ENCODE results near the gene EGFL7.
"Not testable (repeated sequence)": the region's sequence is repeated elsewhere in the genome, so short reads cannot be mapped to it uniquely, and the experiment has no call there.

Gene EGFL7

DNA sequence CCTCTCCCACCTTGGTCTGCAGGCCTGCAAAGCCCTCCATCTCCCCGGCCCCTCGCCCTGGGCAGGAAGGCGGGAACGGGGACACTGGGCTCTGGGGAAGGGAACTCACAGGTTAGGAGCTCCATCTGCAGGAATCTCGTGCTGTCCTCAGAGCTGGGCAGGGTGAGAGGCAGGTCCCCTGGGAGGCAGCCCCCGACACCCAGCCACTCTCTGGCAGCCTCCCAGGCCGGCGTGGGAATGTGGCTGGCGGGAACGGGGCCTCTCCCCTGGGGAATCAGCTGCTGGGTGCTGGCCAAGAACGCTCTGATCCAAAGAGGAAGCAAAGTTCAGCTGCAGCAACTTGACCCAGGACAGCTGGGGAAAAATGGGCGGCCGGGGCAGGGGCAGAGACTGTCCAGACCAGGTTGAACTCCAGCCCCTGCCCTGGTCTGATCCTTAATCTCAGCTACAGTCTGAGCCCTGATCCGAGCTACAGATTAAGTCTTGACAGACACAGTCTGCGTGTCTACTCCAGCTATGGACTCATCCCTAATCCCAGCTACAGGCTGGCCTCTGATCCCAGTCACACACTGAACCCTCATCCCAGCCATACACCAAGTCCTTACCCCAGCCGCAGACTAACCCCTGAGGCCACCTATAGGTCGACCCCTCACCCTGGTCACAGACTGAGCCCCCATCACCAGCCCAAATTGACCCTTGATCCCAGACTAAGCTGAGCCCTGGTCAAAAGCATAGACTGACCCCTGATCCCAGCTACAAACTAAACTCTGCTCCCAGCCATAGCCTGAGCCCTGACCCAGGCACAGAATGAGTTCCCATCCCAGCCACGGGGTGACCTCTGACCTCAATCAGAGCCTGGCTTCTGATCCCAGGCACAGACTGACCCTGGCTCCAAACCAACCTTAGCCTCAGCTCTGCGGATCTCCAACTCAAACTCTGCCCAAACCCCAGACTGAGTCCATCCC, 37.3 kb upstream of the EGFL7 start:
- DNase-seq = no peak

- no peak for DNase-seq
These were observed 36.5 kb upstream of the EGFL7 start for GRCh38 chr9:136626066-136626725.

DNA sequence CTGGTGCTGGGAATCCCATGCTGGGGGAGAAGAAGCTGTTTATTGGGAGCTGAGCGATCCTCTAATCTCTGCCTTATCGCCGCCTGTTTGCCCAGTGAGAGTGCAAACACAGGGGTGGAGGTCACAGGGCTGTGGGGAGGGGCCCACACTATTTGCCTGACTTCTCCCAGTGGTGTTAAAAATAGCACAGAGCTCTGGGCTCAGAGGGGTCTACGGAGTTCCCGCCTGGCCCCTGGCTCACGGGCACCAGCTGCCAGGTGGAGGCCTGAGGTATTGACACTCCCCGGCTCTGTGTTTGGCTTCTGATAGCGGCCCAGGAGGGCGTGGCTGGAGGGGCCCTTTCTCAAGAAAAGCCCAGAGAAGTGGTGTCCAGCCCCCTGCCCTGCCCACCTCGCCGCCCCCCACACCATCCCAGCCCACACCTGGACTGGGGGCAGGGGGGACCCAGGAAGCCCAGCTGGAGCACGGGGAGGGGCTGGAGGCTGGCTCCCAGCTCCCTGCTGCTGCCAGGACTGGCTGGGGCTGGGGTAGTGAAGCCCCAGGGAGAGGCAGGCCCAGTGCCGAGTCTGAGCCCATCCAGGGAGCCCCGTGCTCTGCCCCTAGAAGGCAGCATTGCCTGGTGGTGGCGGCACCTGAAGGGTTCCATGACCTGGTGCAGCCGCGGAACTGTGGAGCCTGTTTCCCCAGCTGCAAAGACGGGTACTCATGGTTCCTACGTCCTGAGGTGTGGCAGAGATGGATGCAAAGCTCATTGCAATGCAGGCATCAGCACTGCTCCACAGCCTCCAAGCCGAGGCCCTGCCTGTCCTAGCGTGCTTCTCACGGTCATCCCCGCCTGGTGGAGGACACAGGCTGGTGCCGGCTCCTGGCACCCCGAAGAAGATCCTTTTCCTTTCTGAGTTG, 35.7 kb upstream of the EGFL7 start:
- DNase-seq = no peak

DNA sequence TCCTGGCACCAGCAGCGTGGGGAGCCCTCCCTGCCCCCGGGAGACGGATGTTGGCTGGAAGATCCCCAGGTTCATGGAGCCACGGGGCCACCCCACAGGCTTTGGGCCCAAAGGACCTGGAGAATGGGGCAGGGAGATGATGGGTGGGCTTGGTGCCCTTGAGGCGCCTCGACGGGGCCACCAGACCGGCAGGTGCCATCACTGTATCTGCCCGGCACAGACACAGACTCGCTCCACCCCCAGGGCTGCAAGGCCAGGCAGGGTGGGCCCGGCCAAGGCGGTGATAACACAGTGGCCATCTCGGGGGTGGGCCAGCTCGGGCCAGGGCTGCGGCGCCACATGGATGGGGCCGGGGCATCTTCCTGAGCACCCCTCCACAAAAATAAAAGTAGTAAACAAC, 35.0 kb upstream of the EGFL7 start:
- DNase-seq = no peak

DNA sequence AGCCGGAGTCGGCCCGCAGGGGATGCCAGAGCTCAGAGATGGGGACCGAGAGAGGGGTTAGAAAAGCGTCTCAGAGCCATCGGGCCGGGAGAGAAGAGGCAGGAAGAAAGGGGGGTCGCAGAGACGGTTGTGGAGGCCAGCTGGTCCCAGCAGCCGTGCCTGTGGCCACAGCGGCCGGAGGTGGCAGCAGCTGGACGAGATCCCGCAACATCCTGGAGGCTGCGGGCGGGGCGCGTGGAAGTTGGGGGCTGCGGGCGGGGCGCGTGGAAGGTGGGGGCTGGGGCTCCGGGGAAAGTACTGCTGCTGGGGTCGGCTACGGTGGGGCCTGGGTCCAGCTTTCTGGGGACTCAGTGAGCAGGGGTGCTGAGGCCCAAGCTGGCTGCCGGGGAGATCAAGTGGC, 34.4 kb upstream of the EGFL7 start:
- no peak for DNase-seq

- DNase-seq = no peak
These were observed 33.5 kb upstream of the EGFL7 start for GRCh38 chr9:136629001-136629878.

DNA sequence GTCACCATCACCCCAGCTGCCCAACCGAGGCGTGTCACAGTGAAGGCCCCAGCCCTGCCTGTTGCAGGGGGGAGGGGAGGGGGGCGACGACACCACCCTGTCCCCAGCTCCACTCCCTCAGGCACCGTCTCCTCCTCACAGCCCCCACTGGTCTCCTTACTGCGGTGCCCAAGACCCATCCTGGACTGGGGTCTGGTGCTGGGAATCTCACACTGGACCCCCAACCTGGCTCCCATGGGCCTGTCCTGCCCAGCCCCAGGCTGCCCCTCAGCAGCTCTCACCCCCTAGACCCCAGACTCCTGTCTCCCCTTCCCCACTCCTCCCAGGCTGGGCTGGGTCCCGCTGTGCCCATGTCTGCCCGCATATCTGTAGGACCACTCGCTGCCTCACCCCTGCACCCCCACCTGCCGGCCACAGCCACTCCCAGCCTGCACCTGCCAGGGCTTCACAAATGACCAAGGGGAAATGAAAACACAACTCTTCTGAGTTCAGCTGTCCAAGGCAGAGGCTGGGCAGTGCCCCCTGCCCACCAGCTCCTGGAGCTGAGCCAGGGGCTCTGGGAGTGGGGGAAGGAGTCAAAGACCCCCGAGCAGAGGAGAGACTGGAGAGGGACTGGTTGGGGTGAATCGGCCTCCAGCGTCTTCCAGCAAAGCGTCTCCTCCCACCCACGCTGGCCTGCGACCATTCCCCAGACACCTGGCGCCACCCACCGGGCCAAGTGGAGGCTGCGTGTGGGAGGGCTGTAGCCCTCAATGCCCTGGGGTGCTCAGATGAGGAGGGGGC, 32.6 kb upstream of the EGFL7 start:
- DNase-seq = peak; percentile 14 to 44 (median 30)

- no peak for DNase-seq
These were observed 32.1 kb upstream of the EGFL7 start for GRCh38 chr9:136630662-136630992.

- peak; percentile 43 to 72 (median 66) for DNase-seq
These were observed 31.4 kb upstream of the EGFL7 start for GRCh38 chr9:136631038-136632000.

GRCh38 chr9:136632072-136632471, 30.6 kb upstream of the EGFL7 start:
- DNase-seq = not testable (repeated sequence)

DNA sequence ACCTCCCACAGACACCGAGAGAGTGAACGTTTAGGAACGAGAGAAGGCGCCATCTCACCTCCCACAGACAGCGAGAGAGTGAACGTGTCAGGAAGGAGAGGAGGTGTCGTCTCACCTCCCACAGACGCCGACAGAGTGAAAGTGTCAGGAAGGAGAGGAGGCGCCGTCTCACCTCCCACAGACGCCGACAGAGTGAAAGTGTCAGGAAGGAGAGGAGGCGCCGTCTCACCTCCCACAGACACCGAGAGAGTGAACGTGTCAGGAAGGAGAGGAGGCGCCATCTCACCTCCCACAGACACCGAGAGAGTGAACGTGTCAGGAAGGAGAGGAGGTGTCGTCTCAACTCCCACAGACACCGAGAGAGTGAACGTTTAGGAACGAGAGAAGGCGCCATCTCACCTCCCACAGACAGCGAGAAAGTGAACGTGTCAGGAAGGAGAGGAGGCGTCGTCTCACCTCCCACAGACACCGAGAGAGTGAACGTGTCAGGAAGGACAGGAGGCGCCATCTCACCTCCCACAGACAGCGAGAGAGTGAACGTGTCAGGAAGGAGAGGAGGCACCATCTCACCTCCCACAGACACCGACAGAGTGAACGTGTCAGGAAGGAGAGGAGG, 30.1 kb upstream of the EGFL7 start:
- DNase-seq = not testable (repeated sequence)

GRCh38 chr9:136634904-136635303, 27.8 kb upstream of the EGFL7 start:
- DNase-seq = no peak

GRCh38 chr9:136640171-136641111, 22.3 kb upstream of the EGFL7 start:
- DNase-seq = no peak

DNA sequence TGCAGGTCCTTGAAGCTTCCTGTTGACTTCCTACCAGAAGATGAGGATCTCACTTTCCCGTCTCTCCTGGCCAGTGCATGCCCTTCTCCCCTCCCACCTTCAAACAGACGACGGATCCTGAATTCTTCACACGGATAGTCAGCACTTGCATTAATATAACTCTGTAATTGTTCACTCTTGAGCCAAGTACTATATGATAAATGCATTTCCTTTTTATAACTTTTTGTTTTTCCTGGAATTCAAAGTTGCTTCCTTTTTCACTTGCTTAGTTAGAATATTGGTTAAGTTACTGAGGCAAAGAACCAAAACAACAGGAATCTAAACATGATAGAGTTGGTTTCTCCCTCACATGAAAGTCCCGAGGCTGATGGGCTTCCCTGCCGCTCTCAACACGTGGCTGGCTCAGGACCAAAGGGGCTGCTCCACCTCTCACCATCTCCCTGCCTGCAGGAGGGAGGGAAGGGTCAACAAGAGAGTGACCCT, 20.2 kb upstream of the EGFL7 start:
- no peak for DNase-seq

- DNase-seq = no peak
These were observed 18.9 kb upstream of the EGFL7 start for GRCh38 chr9:136643596-136644342.

DNA sequence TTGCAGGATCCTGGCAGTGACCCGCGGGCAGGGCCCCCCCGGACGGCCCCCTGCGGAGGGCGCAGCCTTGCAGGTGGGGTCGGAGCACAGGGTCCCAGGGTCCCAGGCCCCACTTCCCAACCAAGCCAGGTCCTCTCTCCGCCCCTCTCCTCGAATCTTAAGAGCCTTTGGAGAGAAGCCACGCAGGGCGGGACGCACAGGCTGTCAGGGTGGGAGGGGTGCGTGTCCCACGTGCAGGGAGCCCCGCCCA, 18.4 kb upstream of the EGFL7 start:
- peak in 1 of 4 experiments; percentile 58 for DNase-seq

DNA sequence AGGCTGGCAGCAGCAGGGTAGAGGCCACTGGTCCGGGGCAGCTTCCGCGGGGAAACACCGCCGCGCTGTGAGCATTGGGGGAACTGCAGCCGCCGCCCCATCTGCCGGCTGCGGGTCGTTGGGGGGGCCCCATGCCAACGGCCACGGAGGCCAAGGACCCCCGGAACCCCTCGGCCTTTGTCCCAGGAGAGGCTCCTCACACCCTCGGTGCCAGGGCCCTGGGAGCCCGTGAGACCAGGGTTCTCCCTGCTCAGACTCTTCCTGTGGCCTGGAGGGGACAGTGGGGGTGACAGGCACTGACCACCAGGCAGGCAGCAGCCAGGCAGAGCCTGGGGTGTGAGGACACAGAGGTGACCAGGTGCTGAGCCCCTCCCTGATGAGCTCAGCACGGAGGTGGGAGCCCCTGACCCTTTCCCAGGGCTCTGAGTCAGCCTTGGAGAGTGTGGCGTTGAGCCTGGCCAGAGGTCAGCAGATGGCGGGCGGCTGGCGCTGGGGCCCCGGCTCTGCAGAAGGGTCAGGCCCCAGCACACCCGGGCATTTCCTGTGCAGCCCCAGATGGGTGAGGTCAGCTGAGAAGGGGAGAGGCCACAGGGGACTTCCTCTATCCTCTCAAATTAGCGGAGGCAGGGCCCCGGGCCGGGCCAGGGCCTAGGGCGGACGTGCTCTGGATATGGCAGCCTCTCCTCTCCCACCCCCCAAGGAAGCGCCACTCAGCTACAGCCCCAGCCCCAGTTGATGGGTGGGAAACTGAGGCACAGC, 17.9 kb upstream of the EGFL7 start:
- peak in 3 of 4 experiments; percentile 35 to 51 (median 50) for DNase-seq
